SK-N-SH treated with all-trans-retinoic acid at 6 μM for 48 hours (cell line): Measurements from ENCODE around the gene DPP8.

Experiments used
- PATZ1 ChIP-seq: fragments of 250-450 bp; sonication (Bioruptor Pico); IDR thresholded peaks from 2 replicates; pipeline ENCODE4 v1.8.0; 2020; ENCODE audit warnings: mild to moderate bottlenecking, moderate library complexity, borderline replicate concordance
- PPARA ChIP-seq: fragments of 250-450 bp; sonication (Bioruptor Pico); IDR thresholded peaks from 2 replicates; pipeline ENCODE4 v1.5.0; 2020; ENCODE audit warnings: mild to moderate bottlenecking, borderline replicate concordance
- RARB ChIP-seq: fragments of 250-450 bp; sonication (Bioruptor Pico); IDR thresholded peaks from 2 replicates; pipeline ENCODE4 v1.8.0; 2021; ENCODE audit warnings: mild to moderate bottlenecking, moderate library complexity
- SNAI2 ChIP-seq: fragments of 250-450 bp; sonication (Bioruptor Pico); IDR thresholded peaks from 2 replicates; pipeline ENCODE4 v1.5.0; 2020; ENCODE audit warnings: mild to moderate bottlenecking, moderate library complexity
- ZFP30 ChIP-seq: fragments of 450-650 bp; formaldehyde crosslinking; IDR thresholded peaks from 2 replicates; pipeline ENCODE4 v1.5.0; 2022; ENCODE audit warnings: mild to moderate bottlenecking, moderate library complexity
- ZNF565 ChIP-seq: fragments of 450-650 bp; formaldehyde crosslinking; conservative IDR thresholded peaks from 2 replicates; pipeline ENCODE4 v1.5.0; 2020; ENCODE audit warnings: low read depth, mild to moderate bottlenecking, moderate library complexity
- ZNF70 ChIP-seq: fragments of 450-650 bp; formaldehyde crosslinking; IDR thresholded peaks from 2 replicates; pipeline ENCODE4 v1.5.0; 2020; ENCODE audit warnings: mild to moderate bottlenecking, moderate library complexity

GRCh38 chr15:65399997-65400396 lies 117.5 kb downstream of the DPP8 start:
- TF ChIP-seq RARB: no peak
- TF ChIP-seq PPARA (CRISPR knock-in tag): no peak
- TF ChIP-seq PATZ1 (CRISPR knock-in tag): no peak
- no peak for TF ChIP-seq ZNF565 (CRISPR knock-in tag)
- no peak for TF ChIP-seq SNAI2
- no peak for TF ChIP-seq ZFP30 (CRISPR knock-in tag)
- TF ChIP-seq ZNF70 (CRISPR knock-in tag): no peak
